BE2C (cell line): ENCODE results near the gene FBXO31.
A peak's percentile ranks its signal among the peaks of the same experiment; 100 is the strongest.

Source experiments
- DNase-seq: peaks from one replicate; pipeline ENCODE4 v3.0.0-alpha.2; 2020
- H3K27me3 ChIP-seq: fragments of 250-450 bp; sonication (Bioruptor Pico); 2 replicates; pipeline ENCODE4 v1.5.1; 2020; ENCODE audit warnings: mild to moderate bottlenecking
- H3K36me3 ChIP-seq: fragments of 250-450 bp; sonication (Bioruptor Pico); 2 replicates; pipeline ENCODE4 v1.5.1; 2020; ENCODE audit warnings: mild to moderate bottlenecking
- H3K4me1 ChIP-seq: fragments of 250-450 bp; sonication (Bioruptor Pico); 2 replicates; pipeline ENCODE4 v1.5.1; 2020
- H3K4me3 ChIP-seq: 2 replicates; pipeline ENCODE4 v1.5.1; 2011; ENCODE audit warnings: low read depth, low read length
- H3K9me3 ChIP-seq: fragments of 250-450 bp; sonication (Bioruptor Pico); 2 replicates; pipeline ENCODE4 v1.5.1; 2020
- CTCF ChIP-seq: IDR thresholded peaks from 2 replicates; pipeline ENCODE4 v1.5.1; 2012; ENCODE audit warnings: mild to moderate bottlenecking, low read depth, low read length

FBXO31 gene

GRCh38 chr16:87317750-87318644 is 65.6 kb downstream of the FBXO31 start:
- Histone ChIP-seq H3K4me3 (peak overlapping the region; percentile 97), H3K36me3 (no peaks in the 10 kb centered on the region), H3K27me3 (no peaks in the 10 kb centered on the region), H3K4me1 (no peaks in the 10 kb centered on the region), H3K9me3 (peaks cover 3% of the 10 kb centered on the region; the same call in 1 of the 2 replicates)
- DNase-seq, result peak; percentile 44
- TF ChIP-seq CTCF, result no peak

DNA sequence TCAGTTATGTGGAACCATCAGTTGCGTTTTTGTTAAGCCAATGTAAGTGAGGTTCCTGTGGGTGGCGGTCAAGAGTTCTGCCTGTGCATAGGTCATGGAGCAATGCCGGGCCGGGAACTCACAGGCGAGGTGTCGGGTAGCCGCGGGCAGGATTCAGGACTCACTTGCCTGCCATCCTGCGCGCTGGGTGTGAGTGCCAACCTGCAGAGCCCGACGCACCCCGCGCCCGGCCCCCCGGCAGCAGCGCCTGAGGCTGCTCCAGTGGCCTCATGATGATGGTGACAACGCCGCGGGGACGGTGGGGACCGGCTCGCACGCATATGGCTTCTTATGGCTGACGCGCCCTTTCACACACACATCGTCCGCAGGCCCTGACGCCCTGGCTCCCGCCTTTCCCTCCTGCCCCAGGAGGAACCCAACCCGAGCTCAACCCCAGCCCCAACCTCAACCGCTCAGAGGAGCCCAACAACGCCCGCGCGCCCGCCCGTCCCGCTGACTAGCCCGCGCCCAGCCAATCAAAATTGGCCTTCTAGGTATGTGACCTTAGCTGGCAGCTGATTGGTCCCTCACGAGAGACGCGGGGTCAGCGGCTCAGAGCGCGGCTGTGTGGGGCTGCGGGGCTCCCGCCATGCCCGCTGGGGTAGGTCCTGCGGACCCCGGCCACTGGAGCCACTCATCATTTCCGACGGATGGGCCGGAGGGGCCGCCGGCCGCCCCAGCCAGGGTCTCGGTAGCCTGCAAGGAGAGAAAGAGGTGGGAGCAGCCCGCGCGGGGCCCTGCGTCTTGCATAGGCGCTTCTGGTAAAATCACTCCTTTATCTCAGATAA is 66.4 kb downstream of the FBXO31 start, which contains the start of gene C16orf95:
Gene C16orf95, minus strand, starts transcription at position 470 of the 827 bp plus-strand sequence. Its CDS starts 150 bp downstream, at position 320.
- peak within 1 kb of the TSS; percentile 97 for H3K4me3 ChIP-seq
- peak; percentile 97 for DNase-seq
- peaks cover 3% of the 10 kb centered on the region; the same call in 1 of the 2 replicates for H3K9me3 ChIP-seq
- no peaks in the 10 kb centered on the region for H3K36me3 ChIP-seq
- H3K27me3 ChIP-seq, result no peaks in the 10 kb centered on the region
- no peaks in the 10 kb centered on the region for H3K4me1 ChIP-seq
- peak; percentile 73 for TF ChIP-seq CTCF

DNA sequence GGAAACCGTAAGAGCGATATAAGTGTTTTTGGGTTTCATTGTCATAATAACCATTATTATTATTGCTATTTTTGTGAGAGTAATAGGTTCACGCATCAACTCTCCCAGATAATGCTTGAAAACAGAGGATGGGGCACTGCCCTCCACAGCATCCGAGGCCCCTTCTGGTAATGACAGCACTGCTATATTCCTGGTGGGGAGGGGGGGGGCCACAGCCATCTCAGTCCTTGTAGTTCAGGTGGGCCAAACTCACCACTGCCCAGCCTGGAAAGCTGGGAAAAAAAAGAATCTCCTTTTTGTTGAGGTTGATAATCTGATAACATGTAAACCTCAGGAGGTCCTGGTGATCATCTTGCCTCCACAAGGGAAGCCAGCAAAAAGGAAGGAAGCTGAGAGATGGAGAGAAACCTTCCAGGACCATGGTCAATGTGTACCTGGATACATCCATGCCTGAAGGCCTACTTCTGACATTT is 67.1 kb downstream of the FBXO31 start:
- Histone ChIP-seq H3K27me3 (no peaks in the 10 kb centered on the region), H3K9me3 (peaks cover 3% of the 10 kb centered on the region; the same call in 1 of the 2 replicates), H3K4me1 (no peaks in the 10 kb centered on the region), H3K4me3 (peak overlapping the region; percentile 97), H3K36me3 (no peaks in the 10 kb centered on the region)
- no peak for DNase-seq
- TF ChIP-seq CTCF, result no peak

DNA sequence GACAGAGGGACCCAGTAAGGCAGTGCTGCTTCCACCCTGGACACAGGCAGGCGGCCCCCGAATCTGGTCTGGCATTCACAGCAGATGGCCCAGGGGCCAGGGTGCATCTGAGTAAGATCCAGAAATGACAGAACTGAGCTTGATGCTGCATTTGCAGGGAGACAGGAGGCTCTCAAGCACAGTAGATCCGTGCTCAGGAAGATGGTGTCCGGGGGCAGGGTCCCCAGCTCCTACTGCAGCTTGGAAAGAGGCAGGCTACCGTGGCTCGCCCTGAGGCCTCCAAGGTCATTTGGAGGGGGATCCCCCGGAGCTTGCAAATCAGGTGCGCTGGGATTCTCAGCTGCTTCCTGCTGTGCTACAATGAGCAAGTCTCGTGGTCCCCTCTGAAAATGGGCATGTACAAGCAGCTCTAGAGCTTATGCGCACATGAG is 68.6 kb downstream of the FBXO31 start:
- Histone ChIP-seq H3K27me3 (no peaks in the 10 kb centered on the region), H3K9me3 (peaks cover 3% of the 10 kb centered on the region; the same call in 1 of the 2 replicates), H3K4me1 (no peaks in the 10 kb centered on the region), H3K4me3 (no peak overlapping the region), H3K36me3 (no peaks in the 10 kb centered on the region)
- no peak for DNase-seq
- no peak for TF ChIP-seq CTCF

DNA sequence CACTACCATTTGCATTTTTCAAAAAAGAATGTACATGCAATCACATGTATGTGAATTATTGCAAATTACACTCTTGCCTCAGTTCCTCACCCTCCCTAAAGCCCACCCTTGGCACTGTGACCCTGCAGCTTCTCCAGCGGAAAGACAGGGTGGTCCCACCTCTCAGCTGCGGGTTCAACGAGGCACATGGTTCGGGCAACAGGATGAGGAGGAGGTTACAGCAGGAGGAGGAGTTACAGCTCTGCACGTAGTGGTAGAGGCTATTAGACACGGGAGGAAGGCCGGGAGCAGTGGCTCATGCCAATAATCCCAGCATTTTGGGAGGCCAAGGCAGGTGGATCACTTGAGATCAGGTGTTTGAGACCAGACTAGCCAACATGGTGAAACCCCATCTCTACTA is 71.6 kb downstream of the FBXO31 start:
- DNase-seq, result no peak
- H3K36me3 ChIP-seq, result no peaks in the 10 kb centered on the region
- H3K4me3 ChIP-seq, result no peak overlapping the region
- no peaks in the 10 kb centered on the region for H3K4me1 ChIP-seq
- peaks cover 3% of the 10 kb centered on the region; the same call in 1 of the 2 replicates for H3K9me3 ChIP-seq
- no peak for TF ChIP-seq CTCF
- H3K27me3 ChIP-seq, result no peaks in the 10 kb centered on the region
